Gastroesophageal sphincter (tissue), 4 donors: Measurements from ENCODE around the gene GARS1. TPM values are rescaled to one million over a fixed set of nuclear protein-coding genes. Genes with fewer than 3 reads are reported as not detected.

ENCODE experiments used
- ATAC-seq: fragments of 150-250 bp; one replicate; pipeline ENCODE4 v1.9.1; 2016; ENCODE audit warnings: mild to moderate bottlenecking, moderate library complexity
- H3K27ac ChIP-seq, 4 donors: fragments of 200-600 bp; sonication (generic) in 3 of 4; 1 replicate in 3 of 4; 2 replicates in 1 of 4; pipeline ENCODE4 v1.5.1; 2016 to 2019
- H3K27me3 ChIP-seq: fragments of 200-600 bp; sonication (generic); one replicate; pipeline ENCODE4 v1.5.1; 2019
- H3K36me3 ChIP-seq, 2 donors: fragments of 200-600 bp; sonication (generic); one replicate each; pipeline ENCODE4 v1.5.1; 2019; ENCODE audit warnings: control low read depth in 1 of 2
- H3K4me1 ChIP-seq, 3 donors: fragments of 200-600 bp; sonication (generic); 1 replicate in 2 of 3; 2 replicates in 1 of 3; pipeline ENCODE4 v1.5.1; 2016 to 2019; ENCODE audit warnings: control low read depth in 2 of 3
- H3K4me3 ChIP-seq, 2 donors: fragments of 200-600 bp; sonication (generic); one replicate each; pipeline ENCODE4 v1.5.1; 2019; ENCODE audit warnings: mild to moderate bottlenecking in 1 of 2, moderate library complexity in 1 of 2
- H3K9me3 ChIP-seq, 3 donors: fragments of 200-600 bp; sonication (generic); one replicate each; pipeline ENCODE4 v1.5.1; 2017 to 2019; ENCODE audit warnings: control low read depth in 2 of 3
- EP300 ChIP-seq: sonication (generic); formaldehyde crosslinking; IDR thresholded peaks from one replicate; pipeline ENCODE4 v1.6.1; 2017; ENCODE audit warnings: antibody characterized with exemption, mild to moderate bottlenecking
- POLR2A ChIP-seq, 2 donors: fragments of 450-650 bp; IDR thresholded peaks; one replicate each; pipeline ENCODE4 v1.6.1; 2017; ENCODE audit warnings: antibody characterized with exemption in 2 of 2, mild to moderate bottlenecking in 2 of 2, moderate library complexity in 1 of 2
- POLR2AphosphoS5 ChIP-seq: sonication (generic); formaldehyde crosslinking; IDR thresholded peaks from one replicate; pipeline ENCODE4 v1.6.1; 2017; ENCODE audit warnings: antibody characterized with exemption
- WGBS, 2 donors: methylation state at CpG; one replicate each; pipeline ENCODE4 v1.1.5; 2018; ENCODE audit warnings: low coverage in 1 of 2; 5-methylcytosine and 5-hydroxymethylcytosine counted together
- total RNA-seq, 4 donors: library from RNA; depleted of rRNA; stranded (reverse); fragments of >200 nt; gene quantifications; one replicate each; pipeline ENCODE4 v1.1.0, GENCODE V29; 2016
- TF ChIP-seq, protein P1 (sequence below), 4 experiments: fragments of 200-600 bp in 2 of 4; fragments of 450-650 bp in 2 of 4; sonication (generic) in 1 of 4; IDR thresholded peaks; one replicate each; pipeline ENCODE4 v1.5.1; 2017 to 2019; ENCODE audit warnings: antibody characterized with exemption in 4 of 4, mild to moderate bottlenecking in 2 of 4, moderate library complexity in 2 of 4

GARS1 gene
- total RNA-seq, 4 donors from 2014 or later, result 44.7 to 81.9 (median 49.7) TPM

DNA sequence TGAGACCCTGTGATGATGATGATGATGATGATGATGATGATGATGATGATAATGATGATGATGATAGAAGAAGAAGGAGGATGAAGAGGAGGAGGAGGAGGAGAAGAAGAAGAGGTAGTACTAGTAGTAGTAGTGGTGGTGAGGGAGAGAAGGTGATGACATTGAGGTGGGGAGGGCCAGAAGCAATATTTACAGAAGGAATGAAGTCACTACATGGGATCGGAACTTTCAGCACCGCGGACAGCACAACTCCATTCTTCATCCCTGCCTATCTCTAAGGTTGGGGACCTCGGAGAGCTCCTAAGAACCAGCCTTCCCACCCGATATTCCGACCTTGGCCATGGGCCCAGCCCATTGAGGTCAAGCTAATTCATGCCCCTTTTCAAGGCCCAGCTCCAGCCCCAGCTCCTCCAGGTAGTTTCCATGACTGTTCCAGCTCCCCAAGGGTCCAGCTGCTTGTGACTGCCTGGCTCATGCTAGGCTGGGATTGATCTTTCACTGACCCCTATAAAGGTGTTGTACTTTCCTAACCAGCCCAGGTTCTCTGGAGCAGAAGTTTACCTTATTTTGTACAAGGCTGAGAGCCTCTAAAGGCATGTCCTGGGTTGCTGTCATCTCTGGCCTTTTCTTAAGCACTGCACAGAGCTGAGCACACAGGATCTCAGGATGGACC lies 77.3 kb downstream of the GARS1 start:
- H3K4me1 ChIP-seq, result no peaks in the 10 kb centered on the region
- no peak overlapping the region for H3K27ac ChIP-seq
- H3K4me3 ChIP-seq, result no peak overlapping the region
- TF ChIP-seq, protein P1, sequence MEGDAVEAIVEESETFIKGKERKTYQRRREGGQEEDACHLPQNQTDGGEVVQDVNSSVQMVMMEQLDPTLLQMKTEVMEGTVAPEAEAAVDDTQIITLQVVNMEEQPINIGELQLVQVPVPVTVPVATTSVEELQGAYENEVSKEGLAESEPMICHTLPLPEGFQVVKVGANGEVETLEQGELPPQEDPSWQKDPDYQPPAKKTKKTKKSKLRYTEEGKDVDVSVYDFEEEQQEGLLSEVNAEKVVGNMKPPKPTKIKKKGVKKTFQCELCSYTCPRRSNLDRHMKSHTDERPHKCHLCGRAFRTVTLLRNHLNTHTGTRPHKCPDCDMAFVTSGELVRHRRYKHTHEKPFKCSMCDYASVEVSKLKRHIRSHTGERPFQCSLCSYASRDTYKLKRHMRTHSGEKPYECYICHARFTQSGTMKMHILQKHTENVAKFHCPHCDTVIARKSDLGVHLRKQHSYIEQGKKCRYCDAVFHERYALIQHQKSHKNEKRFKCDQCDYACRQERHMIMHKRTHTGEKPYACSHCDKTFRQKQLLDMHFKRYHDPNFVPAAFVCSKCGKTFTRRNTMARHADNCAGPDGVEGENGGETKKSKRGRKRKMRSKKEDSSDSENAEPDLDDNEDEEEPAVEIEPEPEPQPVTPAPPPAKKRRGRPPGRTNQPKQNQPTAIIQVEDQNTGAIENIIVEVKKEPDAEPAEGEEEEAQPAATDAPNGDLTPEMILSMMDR (IDR thresholded peaks at IDR 0.05), result no peak
- no peak for TF ChIP-seq POLR2AphosphoS5
- TF ChIP-seq POLR2A (IDR thresholded peaks at IDR 0.05), result no peak
- no peak for TF ChIP-seq EP300
- no peak for ATAC-seq
- no peaks in the 10 kb centered on the region for H3K36me3 ChIP-seq
- peaks cover 31% of the 10 kb centered on the region for H3K27me3 ChIP-seq
- H3K9me3 ChIP-seq, result no peaks in the 10 kb centered on the region
- 2 to 6% methylated on average over 6 of the region's 6 CpGs for WGBS, 2 donors

DNA sequence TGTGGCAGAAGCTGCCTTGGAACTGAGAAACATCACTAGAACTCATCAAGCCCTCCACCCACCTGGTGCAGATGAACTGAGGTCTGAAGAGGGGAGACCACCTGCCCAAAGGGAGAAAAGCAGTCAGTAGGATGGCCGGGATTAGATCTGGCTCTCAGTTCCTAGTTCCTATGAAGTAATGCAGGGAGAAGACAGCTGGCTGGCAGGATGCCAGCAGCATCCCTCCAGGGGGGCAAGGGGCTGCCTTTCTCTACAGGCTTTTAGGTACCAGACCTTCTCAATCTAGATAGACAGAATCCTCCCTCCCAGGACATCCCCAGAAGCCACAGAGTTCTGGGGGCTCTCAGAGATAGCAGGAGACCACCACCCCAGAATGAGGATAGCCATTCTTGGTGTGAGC lies 79.7 kb downstream of the GARS1 start:
- H3K4me3 ChIP-seq, result no peak overlapping the region
- peaks cover 55% of the 10 kb centered on the region for H3K27me3 ChIP-seq
- H3K4me1 ChIP-seq, result no peaks in the 10 kb centered on the region
- 17% methylated on average over 1 of the region's 1 CpG; no CpG with 5 or more reads in 1 of the 2 donors for WGBS, 2 donors
- TF ChIP-seq EP300, result no peak
- TF ChIP-seq POLR2A (IDR thresholded peaks at IDR 0.05), result no peak
- TF ChIP-seq, protein P1 (IDR thresholded peaks at IDR 0.05), result no peak
- TF ChIP-seq POLR2AphosphoS5, result no peak
- H3K27ac ChIP-seq, result no peak overlapping the region
- no peaks in the 10 kb centered on the region for H3K9me3 ChIP-seq
- ATAC-seq, result no peak
- H3K36me3 ChIP-seq, result no peaks in the 10 kb centered on the region

DNA sequence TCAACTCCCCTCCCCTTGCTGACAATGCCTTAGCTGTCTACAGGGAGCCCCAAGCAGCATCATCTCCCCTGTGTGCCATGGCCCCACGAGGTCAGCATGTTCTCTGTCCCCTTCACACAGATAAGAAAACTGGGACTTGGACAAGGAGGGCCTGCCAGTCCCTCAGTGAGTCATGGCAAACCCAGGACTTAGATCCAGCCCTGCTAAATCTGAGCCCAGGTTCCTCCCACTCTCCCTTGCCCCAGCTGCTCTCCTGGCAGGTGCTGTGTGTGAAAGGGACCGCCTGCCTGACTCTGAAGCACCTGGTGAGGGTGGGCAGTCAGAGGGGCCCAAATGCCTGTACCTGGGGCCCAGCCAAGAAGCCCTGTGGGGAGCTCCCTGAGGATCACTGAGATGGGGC lies 80.2 kb downstream of the GARS1 start:
- no peaks in the 10 kb centered on the region for H3K9me3 ChIP-seq
- TF ChIP-seq POLR2A (IDR thresholded peaks at IDR 0.05) (no peak), POLR2AphosphoS5 (no peak), EP300 (no peak)
- TF ChIP-seq, protein P1 (IDR thresholded peaks at IDR 0.05), result no peak
- ATAC-seq, result no peak
- H3K27ac ChIP-seq, result no peak overlapping the region
- H3K36me3 ChIP-seq, result no peaks in the 10 kb centered on the region
- H3K4me1 ChIP-seq, result no peaks in the 10 kb centered on the region
- WGBS, 2 donors, result no CpG with 5 or more reads among the region's 2 CpGs
- no peak overlapping the region for H3K4me3 ChIP-seq
- H3K27me3 ChIP-seq, result peaks cover 60% of the 10 kb centered on the region

DNA sequence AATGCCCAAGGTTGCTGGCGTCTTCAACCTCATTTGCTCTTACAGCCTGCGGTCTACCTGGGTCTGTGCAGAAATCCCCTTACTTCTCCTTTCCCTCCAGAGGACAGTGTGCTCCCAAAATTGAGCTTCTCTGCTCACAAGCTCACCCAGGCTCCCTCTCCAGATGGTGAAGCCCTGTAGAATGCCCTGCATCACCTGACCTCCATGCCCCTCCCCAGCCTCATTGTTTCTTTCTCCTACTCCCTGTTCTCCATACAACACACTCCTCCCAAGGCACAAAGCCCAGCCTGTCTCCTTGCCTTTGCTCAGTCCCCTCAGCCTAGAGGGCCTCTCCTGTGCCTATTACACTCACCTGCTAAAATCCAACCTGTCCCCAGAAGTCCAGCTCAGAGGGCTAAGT lies 84.1 kb downstream of the GARS1 start:
- 83 to 95% methylated on average over 2 of the region's 2 CpGs for WGBS, 2 donors
- H3K27me3 ChIP-seq, result peaks cover 78% of the 10 kb centered on the region
- TF ChIP-seq EP300 (no peak), POLR2A (IDR thresholded peaks at IDR 0.05) (no peak), POLR2AphosphoS5 (no peak)
- TF ChIP-seq, protein P1 (IDR thresholded peaks at IDR 0.05), result no peak

DNA sequence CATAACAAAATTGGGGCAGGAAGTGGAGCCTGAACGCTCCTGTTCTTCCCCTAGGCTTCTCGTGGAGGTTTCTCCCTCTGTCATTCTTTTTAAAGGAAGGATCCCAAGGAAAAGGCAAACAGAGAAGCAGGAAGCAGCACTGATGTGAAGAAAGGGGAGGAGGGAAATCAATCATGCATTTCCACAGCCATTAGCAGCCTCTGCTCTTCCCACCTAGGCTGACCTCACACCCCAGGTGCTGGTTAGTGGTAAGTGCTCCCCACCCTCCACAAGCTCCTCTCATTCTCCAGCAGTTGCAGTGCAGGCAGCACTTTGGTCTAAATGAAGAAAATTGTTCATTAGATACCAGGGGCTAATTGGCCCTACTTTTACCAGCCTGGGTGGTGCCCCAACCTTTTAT lies 85.0 kb downstream of the GARS1 start:
- TF ChIP-seq POLR2A (IDR thresholded peaks at IDR 0.05), result no peak
- TF ChIP-seq POLR2AphosphoS5, result no peak
- TF ChIP-seq, protein P1 (IDR thresholded peaks at IDR 0.05), result no peak
- no peak for TF ChIP-seq EP300
- WGBS, 2 donors, result 35% methylated on average over 2 of the region's 2 CpGs
- no peaks in the 10 kb centered on the region for H3K9me3 ChIP-seq
- no peaks in the 10 kb centered on the region for H3K36me3 ChIP-seq
- peaks cover 78% of the 10 kb centered on the region for H3K27me3 ChIP-seq
- no peak overlapping the region for H3K27ac ChIP-seq
- peaks cover 0 to 18% (median 10%) of the 10 kb centered on the region in 3 donors for H3K4me1 ChIP-seq
- no peak overlapping the region for H3K4me3 ChIP-seq
- ATAC-seq, result no peak

More for the DNA sequence above, 84.1 kb downstream of the GARS1 start:
- Histone ChIP-seq H3K4me3 (no peak overlapping the region), H3K4me1 (peaks cover 0 to 18% (median 10%) of the 10 kb centered on the region in 3 donors), H3K27ac (no peak overlapping the region), H3K36me3 (no peaks in the 10 kb centered on the region), H3K9me3 (no peaks in the 10 kb centered on the region)
- ATAC-seq, result no peak
